HL-60/S4 (cell line): ENCODE results near the gene RHBDF2.

ENCODE experiments used
- in situ Hi-C: fragments of 300-500 bp; cut with MboI; formaldehyde crosslinking; loops from 2 replicates; pipeline ENCODE4 v1.14.3; 2022; ENCODE audit warnings: low sequenced_read_pairs

Gene RHBDF2

GRCh38 chr17:76502341-76503211, 1.4 kb upstream of the RHBDF2 start:
- in situ Hi-C loops = loop anchor here (10.0 to 25.0 kb wide), 2 partner anchors 90 to 198 kb away; partner anchors contain the start of gene QRICH2

GRCh38 chr17:76501827-76502307, 644 bp upstream of the RHBDF2 start:
- in situ Hi-C loops = loop anchor here (10.0 to 25.0 kb wide), 2 partner anchors 90 to 197 kb away; partner anchors contain the start of gene QRICH2

GRCh38 chr17:76500747-76501017, 541 bp downstream of the RHBDF2 start:
- in situ Hi-C loops = loop anchor here (10.0 to 25.0 kb wide), 2 partner anchors 88 to 196 kb away; partner anchors contain the start of gene QRICH2

- in situ Hi-C loops = loop anchor here (10.0 to 25.0 kb wide), 2 partner anchors 88 to 195 kb away; partner anchors contain the start of gene QRICH2
Measured at GRCh38 chr17:76500074-76500746, 1.0 kb downstream of the RHBDF2 start.

GRCh38 chr17:76499267-76499667, 2.0 kb downstream of the RHBDF2 start:
- in situ Hi-C loops = no loop called here

GRCh38 chr17:76498876-76499251, 2.4 kb downstream of the RHBDF2 start:
- in situ Hi-C loops = no loop called here

GRCh38 chr17:76497979-76498875, 3.0 kb downstream of the RHBDF2 start:
- in situ Hi-C loops = no loop called here

- in situ Hi-C loops = no loop called here
Measured at GRCh38 chr17:76497699-76497978, 3.6 kb downstream of the RHBDF2 start.

- in situ Hi-C loops = no loop called here
Measured at GRCh38 chr17:76496464-76496863, 4.8 kb downstream of the RHBDF2 start.

GRCh38 chr17:76495663-76496400, 5.4 kb downstream of the RHBDF2 start:
- in situ Hi-C loops = no loop called here

- in situ Hi-C loops = no loop called here
Measured at GRCh38 chr17:76493505-76494167, 7.6 kb downstream of the RHBDF2 start.

- in situ Hi-C loops = no loop called here
Measured at GRCh38 chr17:76492989-76493501, 8.2 kb downstream of the RHBDF2 start.

GRCh38 chr17:76492123-76492988, 8.9 kb downstream of the RHBDF2 start:
- in situ Hi-C loops = no loop called here

- in situ Hi-C loops = no loop called here
Measured at GRCh38 chr17:76491271-76492122, 9.7 kb downstream of the RHBDF2 start.

GRCh38 chr17:76490112-76490710, 11.0 kb downstream of the RHBDF2 start:
- in situ Hi-C loops = no loop called here

- in situ Hi-C loops = no loop called here
Measured at GRCh38 chr17:76487451-76488192, 13.6 kb downstream of the RHBDF2 start.

GRCh38 chr17:76485569-76485968, 15.7 kb downstream of the RHBDF2 start:
- in situ Hi-C loops = no loop called here
